NCI-H1694 (cell line): ENCODE results near the gene SSTR4.
"Not testable (repeated sequence)": the region's sequence is repeated elsewhere in the genome, so short reads cannot be mapped to it uniquely, and the experiment has no call there.

ENCODE experiments used
- DNase-seq: peaks from one replicate; lab custom pipeline; 2025; lab: John Stamatoyannopoulos, UW

The SSTR4 gene, protein sequence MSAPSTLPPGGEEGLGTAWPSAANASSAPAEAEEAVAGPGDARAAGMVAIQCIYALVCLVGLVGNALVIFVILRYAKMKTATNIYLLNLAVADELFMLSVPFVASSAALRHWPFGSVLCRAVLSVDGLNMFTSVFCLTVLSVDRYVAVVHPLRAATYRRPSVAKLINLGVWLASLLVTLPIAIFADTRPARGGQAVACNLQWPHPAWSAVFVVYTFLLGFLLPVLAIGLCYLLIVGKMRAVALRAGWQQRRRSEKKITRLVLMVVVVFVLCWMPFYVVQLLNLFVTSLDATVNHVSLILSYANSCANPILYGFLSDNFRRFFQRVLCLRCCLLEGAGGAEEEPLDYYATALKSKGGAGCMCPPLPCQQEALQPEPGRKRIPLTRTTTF

DNA sequence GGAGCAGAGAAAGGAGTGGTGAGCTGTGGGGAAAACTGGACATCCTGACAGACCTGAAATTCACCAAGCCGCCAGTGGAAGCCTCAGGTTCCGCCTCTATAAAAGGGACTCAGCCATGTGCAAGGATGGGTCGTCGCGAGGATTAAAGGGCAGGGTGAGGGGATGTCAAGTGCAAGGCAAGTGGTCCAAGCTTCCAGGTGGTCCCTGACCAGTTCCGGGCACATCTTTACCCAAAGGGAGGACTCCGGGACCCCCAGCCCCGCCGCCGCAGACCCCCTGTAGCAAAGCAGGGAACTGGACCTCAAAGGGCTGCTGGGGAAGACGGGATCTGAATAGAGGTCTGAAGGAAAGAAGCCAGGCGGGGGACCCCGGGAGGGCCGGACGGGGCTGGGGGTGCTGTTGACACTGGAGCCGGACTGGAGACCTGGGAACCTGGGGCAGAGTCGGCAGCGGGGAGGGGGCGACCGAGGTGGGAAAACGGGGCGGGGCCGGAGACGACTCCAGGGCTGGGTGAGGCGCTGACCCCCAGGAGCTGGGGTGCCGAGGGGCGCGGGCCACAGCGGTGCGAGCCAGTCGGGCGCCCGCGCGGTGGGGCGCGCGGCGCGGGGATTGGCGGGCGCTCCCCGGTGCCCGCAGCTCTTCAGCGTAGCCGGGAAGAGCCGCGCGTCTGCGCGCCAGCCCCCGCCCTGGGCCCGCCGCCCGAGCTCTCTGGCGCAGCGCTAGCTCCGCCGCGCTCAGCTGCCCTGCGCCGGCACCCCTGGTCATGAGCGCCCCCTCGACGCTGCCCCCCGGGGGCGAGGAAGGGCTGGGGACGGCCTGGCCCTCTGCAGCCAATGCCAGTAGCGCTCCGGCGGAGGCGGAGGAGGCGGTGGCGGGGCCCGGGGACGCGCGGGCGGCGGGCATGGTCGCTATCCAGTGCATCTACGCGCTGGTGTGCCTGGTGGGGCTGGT is at the start of gene SSTR4:
Gene SSTR4 (plus strand): TSS at position 592 of the 951 bp plus-strand sequence. CDS start 172 bp downstream, at position 764.
- DNase-seq = no peak

DNA sequence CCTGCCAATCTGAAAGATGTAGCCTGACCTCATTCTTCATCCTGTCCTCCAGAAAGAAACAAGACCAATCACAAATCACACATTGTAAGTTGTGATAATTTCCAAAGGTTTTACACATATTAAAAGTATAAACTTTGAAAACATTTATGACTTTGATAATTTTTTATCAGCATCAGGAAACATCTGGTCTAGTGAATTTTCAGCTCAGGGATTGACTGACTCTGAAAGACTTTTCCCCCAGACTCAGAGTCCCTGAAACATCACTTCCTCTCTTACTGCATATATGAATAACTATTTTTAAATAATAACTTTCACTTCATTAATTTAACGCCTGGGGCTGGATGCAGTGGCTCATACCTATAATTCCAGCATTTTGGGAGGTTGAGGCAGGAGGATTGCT is 48.5 kb upstream of the SSTR4 start:
- DNase-seq = no peak

DNA sequence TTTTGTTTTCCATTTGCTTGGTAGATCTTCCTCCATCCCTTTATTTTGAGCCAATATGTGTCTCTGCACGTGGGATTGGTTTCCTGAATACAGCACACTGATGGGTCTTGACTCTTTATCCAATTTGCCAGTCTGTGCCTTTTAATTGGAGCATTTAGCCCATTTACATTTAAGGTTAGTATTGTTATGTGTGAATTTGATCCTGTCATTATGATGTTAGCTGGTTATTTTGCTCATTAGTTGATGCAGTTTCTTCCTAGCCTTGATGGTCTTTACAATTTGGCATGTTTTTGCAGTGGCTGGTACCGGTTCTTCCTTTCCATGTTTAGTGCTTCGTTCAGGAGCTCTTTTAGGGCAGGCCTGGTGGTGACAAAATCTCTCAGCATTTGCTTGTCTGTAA is 43.7 kb upstream of the SSTR4 start:
- not testable (repeated sequence) for DNase-seq

DNA sequence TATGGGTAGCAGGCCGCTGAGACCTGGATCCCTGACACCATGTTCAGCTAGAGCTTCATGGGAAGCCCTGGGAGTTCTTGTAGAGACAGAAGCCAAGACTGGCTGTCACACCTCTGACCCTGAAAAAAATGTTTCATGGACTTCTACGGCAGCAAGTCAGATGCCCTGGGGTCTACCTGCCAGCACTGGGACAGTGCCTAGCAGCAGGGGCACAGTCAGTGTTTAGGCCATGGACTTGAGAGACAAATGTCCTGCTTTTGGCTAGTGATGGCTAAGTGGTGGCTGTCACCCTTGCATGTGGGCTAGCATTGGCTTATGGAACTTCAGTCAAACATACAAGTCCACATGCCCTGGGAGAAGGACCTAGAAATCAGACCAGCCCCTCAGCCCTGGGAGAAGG is 41.3 kb upstream of the SSTR4 start:
- no peak for DNase-seq

DNA sequence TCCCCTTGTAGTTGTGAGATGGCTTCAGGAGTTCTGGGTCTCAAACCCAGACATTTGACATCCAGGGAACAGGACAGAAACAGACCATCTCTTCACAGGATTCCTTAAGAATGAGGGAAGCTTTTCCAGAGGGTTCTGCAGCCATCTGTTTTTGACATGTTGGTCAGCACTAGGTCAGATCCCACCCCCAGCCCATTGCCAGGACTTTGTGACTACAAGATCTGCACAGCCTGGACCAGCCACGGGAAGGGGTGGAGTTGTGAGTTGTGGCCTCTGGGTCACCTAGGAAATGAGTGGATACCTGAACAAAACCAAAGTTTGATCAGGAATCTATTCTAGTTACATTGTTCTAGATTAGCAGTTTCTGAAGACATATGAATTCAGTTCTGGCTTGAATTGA is 39.2 kb upstream of the SSTR4 start:
- DNase-seq = no peak

DNA sequence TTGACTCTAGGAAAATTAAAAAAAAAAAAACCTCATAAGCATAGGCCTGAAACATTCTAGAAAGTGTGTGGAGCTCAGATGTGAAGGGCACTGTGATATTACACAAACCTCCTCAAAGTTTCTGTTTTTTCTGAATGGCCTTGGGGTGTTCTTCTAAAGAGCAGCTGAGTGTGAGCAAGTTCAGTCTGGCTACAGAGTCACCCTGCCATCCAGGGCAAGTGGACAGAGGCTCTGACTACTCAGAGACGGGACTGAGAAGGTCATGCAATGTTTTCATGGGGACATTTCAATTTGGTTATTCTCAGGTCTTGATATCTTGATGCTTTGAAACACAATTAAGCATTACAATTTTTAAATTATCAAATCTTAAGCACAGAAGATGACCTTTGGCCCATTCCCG is 36.6 kb upstream of the SSTR4 start:
- no peak for DNase-seq

DNA sequence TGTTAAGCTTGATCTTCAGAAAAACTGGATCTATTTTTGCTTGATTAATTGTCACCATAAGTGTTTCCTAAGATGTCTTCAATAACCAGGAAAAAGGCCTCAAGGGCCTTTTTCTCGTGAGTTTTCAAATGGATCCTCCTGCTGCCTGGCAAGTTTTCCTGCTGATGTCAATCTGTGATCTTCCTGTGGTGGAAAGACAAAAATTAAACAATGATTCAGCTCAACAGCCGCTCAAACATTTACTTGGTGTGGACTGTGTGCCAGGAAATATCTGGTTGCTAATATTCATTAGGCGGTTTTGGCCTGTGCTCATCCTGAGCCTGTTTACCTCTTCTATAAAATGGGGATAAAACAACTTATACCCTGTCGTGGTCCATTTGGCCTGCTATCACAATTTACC is 35.4 kb upstream of the SSTR4 start:
- DNase-seq = no peak

DNA sequence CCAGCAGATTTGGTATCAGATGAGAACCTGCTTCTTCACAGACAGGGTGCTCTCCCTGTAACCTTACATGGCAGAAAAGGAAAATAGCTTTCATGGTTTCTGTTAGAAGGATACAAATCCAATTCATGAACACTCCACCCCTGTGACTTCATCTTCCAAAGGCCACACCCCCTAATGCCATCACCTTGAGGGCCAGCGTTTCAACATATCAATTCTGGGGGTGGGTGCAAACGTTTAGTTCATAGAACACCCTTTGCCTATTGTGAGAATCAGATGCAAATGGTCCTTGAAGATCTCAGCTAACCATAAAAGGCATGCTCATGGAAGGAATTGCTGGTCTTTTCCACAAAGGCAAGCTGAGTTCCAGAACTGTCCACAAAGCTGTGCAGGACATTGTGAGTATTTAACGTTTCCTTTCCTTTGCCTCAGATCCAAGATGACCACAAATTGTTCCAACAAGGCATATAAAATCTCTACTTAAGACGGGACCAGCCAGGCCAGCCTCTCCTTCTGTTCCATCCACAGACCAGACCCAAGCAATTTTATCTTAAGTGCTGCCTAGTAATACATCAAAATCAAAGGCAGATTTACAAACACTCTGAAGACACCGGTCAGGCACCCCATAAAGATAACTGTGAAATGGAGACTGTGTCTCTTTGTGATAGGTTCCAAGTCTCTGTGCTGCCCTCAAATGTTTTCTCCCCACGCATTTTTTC is 34.7 kb upstream of the SSTR4 start:
- DNase-seq = no peak

DNA sequence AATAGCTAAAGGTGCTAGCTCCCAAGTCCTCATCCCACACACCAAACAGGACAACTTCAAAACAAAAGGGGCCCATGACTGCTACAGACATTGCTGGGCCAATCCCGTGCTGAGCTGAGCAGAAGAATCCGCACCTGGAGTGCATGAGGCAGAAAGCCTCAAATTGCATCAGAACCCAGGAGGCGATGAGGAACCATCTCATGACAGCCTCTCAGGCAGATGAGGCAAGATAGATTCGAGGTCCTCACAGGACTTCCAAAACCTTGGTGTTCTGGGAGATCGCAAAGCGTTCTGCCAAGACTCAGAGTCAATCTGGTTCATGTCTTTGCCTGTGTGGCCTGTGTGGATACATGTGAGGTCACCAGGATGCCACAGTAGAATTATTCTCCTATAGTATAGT is 32.8 kb upstream of the SSTR4 start:
- DNase-seq = no peak

DNA sequence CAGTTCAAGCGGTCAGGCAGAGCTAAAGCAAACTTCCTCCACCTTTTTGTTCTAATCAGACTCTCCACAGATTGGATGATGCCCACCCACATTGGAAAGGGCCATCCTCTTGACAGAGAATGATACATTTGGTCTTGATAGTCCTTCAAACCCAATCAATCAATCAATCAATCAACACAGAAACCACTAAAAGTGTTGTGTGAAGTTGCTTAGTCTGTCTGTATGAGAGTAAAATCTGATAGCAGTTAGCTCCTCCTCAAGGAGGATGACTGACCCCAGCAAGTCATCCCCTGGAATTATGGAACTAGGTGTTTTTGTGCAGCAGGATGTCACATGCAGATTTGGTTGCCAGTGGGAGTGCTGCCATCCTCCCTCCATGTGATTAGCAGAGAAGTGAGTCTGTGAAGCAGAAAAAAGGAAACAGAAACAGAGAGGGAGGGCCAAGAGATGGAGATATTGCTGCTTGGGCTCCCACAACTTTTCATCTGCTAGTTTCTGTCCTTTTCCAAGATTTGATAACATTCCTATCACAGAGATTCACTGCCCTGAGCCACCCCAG is 32.0 kb upstream of the SSTR4 start:
- no peak for DNase-seq

DNA sequence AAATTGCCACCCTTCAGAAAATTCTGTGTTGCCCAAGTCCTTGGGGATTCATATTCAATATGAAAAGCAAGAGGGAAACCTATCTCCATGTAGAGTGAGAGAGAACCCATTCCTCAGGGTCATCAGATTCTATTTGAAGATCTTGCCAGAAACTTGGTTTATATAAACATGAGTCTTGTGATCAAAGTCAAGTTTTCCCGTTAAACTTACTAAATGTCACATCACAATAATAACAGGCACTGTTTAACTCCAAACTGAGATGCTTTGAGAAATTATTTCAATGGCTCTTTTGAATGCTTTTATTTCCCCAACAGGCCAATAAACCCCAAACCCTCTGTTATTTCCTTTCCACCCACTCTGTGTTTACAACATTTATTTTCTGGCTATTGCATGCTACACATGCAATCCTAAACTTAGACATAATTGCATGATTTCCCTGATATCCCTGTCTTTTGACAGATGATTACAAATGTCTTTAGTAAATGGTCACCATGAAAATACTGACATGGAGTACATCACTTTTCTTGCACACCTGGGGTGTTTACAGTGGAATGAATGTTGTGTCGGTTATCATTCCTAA is 31.1 kb upstream of the SSTR4 start:
- DNase-seq = no peak

DNA sequence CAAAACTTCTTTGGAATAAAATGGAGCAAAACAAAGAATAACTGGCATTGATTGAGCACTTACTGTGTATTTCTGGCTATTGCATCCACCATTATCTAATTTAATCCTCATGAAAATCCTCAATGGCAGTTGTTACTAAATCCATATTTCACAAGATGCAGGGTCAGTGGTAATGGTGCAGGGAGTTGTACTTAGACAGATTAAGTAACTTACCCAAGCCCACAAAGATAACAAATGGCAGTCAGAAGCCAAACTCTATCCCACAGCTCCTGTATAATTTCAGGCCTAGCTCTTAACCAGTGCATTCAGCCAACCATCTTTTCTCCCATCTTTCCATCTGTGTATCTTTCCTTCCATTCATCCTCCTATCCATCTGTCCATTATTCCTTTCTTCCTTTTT is 29.3 kb upstream of the SSTR4 start:
- DNase-seq = no peak

DNA sequence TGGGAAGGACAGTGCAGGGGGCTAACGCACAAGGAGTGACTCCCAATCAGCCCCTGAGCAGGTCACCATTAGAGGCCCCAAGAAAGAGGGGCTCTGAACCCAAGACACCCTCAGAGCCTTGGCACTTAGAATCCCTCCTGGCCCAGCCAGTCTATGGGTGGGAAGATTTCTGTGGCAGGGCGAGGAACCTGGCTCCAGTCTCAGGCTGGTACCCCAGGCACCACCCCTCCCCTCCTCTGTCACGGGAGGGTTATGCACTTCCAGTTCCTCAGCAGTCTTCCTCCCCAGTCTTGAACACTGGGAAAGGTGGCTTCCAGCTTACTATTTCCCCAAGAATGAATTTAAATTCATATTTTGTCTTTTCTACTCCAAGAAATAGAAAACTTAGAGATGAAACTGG is 27.6 kb upstream of the SSTR4 start:
- DNase-seq = no peak

DNA sequence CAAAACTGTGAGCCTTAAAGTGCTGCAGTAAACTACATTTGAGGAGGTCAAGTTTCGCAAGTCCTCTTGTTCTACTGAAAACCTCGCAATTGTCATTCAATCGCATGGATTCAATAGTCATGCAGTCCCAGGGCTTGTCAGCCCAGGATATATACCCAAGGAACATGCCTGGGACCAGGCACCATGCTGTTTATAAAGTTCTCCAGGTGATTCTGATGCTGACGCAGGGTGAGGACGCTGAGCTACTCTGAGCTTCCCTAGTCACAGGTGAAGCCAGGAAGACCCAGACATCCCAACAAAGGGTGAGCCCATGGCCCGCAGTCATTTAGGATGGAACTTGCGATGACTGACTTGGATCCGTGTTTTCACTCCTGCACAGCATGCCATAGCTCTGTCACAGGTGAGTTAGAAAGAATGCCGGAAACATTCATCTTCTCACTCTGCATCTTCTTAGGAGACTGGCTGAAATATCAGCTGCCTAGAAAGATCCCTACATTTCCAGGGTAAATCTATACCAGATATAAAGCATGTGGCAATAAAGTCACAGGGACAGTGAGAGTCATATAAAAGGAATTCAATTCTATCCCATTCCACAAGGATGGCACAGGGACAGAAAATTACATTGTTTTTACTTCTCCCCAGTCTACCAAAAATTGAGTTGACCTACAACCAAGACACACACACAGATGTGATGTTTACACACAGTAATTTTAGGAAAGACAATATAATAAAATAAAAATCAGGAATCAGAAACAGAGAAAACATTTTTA is 27.0 kb upstream of the SSTR4 start:
- DNase-seq = no peak

DNA sequence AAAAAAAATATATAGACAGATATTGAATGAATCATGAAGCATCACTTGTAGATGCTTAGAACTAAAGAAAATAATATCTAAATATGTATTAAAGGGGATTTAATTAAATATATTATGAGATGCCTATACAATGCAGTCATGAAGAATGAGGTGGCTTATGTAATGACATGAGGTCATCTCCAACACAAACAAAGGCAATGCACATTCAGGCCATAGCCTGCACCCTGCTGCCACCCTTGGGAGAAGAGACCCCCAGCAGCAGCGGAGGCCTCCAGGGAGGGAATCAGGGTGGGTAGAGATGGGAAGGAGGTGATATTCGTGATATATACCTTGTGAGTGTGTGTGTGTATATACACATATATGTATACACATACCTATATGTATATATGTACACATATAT is 26.4 kb upstream of the SSTR4 start:
- no peak for DNase-seq

DNA sequence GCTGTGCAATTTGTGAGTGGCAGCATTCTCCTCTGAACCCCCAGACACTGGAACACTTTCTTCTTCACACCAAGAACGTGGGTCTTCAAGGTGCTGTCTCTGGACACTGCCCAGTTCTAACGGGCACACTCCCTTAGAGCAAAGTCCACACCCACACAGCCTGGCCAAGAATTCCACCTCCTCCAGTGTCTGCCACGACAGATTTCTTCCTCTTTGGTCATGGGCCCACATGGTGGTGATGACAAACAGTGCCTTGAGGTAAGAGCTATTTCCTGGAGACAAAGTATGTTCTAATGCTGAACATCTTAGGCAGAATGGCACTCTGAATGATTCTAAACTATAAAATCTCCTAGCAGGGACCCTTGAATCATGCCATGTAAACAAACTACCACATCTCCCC is 25.5 kb upstream of the SSTR4 start:
- DNase-seq = no peak

DNA sequence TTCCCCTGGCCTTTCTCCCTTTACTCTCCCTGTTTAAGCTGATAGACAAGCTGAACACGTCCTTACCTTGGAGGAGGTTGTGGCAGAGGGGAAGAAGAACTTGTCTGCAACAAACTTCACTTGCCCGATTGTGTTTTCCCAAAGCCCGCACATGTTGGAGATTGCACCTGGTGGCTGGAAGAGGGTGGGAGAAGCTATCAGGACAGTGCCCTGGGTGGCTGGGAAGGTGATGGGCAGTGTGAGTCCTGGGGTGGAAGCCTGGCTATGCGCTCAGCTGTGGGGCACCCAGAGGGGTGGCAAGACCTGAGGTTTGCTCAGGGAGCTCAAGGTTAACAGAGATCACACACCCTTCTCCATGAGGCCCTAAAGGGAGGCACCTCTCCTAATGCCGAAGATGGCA is 25.0 kb upstream of the SSTR4 start:
- DNase-seq = no peak

DNA sequence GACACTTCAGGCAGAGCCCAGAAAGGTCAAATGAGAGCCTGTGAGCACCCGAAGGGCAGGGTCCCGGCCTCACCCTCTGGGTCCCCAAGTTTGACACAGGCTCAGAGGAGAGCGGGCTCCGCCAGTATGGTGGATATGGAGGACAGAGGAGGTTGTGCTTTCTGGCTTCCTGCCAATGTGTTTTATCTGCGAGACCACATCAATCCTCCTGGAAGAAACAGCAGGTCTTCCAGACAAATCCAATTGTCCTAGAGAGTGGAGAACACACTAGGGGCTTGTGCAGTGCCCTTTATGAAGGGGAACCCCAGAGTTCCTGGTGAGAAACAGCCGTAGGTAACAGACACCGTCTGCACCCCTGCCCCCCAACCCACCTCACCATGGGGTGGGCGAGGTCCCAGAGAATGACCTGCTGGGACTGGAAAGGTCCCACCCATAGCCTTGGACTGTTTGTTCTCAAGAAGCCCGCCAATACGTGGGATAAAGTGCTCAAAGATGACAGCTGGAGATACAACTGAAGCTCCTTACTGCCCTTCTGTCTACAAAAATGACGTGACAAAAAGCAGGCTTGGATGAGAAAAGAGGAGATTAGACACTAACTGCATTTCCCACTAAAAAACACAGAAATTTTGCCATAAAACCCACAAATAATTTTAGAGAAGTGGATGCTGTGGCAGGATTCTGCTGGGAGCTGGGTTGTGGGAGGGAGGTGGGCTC is 23.9 kb upstream of the SSTR4 start:
- DNase-seq = no peak

DNA sequence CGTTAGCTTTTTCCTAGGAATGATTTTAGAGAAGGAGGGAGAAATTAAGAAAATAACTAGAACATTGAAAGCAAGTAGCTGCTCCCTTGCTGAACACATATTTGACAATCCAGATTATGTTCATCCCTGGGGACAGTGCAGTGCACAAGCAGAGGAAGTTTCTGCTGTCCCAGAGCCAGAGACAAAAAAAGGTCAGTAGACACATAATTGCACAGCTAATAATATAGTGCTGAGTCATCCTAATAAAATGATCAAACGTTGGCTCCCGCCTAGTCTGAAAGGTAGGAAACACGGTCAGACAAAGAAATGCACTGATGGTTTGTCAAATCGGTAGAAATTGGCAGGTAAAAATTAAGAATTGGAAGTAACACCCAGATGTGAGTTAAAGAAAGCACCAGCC is 21.7 kb upstream of the SSTR4 start:
- no peak for DNase-seq

DNA sequence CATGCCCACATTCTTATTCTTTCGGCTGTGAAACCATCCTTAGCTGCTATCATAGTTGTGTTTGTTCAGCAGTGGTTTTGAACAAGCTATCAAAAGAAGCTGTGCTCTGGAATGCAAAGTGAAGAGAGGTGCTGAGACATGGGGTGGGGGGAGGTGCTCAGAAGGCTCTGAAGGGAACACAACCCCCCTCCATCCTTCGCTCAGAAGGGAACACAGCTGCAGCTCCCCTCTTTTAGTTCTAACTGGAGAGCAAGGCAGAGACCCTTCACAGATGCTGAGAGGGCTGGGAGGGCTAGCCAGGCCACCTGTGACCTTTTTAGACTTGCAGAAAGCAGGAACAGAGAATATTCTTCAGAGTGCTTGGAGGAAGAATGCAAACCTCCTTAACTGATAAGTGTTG is 17.6 kb upstream of the SSTR4 start:
- no peak for DNase-seq
